ENCODE data around the gene SLC2A13.

DNA sequence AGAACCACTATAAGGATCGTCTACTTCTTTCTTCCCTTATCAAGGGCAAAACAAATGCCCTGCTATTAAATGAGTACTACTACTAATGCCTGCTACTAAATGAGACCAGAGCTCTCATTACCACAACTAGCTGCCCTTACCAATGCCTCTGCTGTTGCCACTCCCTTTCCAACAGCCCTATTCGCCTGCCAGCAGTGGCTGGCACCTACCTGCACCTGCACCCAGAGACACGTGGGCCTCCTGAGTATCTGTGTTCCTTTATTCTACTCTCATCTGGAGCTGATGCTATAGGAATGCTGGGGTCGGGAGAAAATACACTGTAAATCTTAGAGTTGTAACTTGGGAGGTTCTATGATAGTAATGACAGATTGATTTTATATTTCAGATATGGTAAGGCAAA lies 174.7 kb downstream of the SLC2A13 start:
- TF ChIP-seq POLR2A (IDR thresholded peaks at IDR 0.05): no peak
- no peak for TF ChIP-seq POLR2AphosphoS5 (IDR thresholded peaks at IDR 0.05)
